Ascending aorta (tissue), 2 donors: ENCODE measurements around the gene RBM5. TPM values are rescaled to one million over a fixed set of nuclear protein-coding genes. Genes with fewer than 3 reads are reported as not detected.

Experiments used
- DNase-seq, 2 donors: peaks; one replicate each; pipeline ENCODE4 v3.0.0-alpha.2; 2019; ENCODE audit warnings: low spot score in 2 of 2
- H3K27ac ChIP-seq, 2 donors: fragments of 200-600 bp; sonication (generic); one replicate each; pipeline ENCODE4 v1.5.1; 2016 to 2017; ENCODE audit warnings: mild to moderate bottlenecking in 1 of 2
- H3K27me3 ChIP-seq: fragments of 200-600 bp; sonication (generic); one replicate; pipeline ENCODE4 v1.5.1; 2017
- H3K36me3 ChIP-seq, 2 donors: fragments of 200-600 bp; sonication (generic); one replicate each; pipeline ENCODE4 v1.5.1; 2016
- H3K4me1 ChIP-seq, 2 donors: fragments of 200-600 bp; sonication (generic); one replicate each; pipeline ENCODE4 v1.5.1; 2016 to 2017; ENCODE audit warnings: mild to moderate bottlenecking in 1 of 2
- H3K4me3 ChIP-seq, 2 donors: fragments of 200-600 bp; sonication (generic); one replicate each; pipeline ENCODE4 v1.5.1; 2016 to 2017; ENCODE audit warnings: mild to moderate bottlenecking in 1 of 2
- H3K9me3 ChIP-seq, 2 donors: fragments of 200-600 bp; sonication (generic); one replicate each; pipeline ENCODE4 v1.5.1; 2016
- intact Hi-C: fragments of 100-400 bp; cut with DNase I; formaldehyde crosslinking; loops from one replicate; pipeline ENCODE4 v1.15.1; 2023
- total RNA-seq: library from RNA; depleted of rRNA; stranded (reverse); fragments of >200 nt; gene quantifications from one replicate; pipeline ENCODE4 v1.1.0, GENCODE V29; 2016
- TF ChIP-seq, protein P1 (sequence below), 3 experiments: fragments of 200-600 bp in 2 of 3; fragments of 450-650 bp in 1 of 3; sonication (generic) in 2 of 3; IDR thresholded peaks; one replicate each; pipeline ENCODE4 v1.5.1; 2016 to 2019; ENCODE audit warnings: antibody characterized with exemption in 3 of 3, mild to moderate bottlenecking in 1 of 3, moderate library complexity in 1 of 3

RBM5 gene
- total RNA-seq, 1 donor from 2014 or later = 105 TPM

GRCh38 chr3:50157827-50158529 is 69.3 kb downstream of the RBM5 start:
- DNase-seq = peak in 1 of 2 donors; percentile 74

GRCh38 chr3:50158530-50159146 is 69.9 kb downstream of the RBM5 start:
- no peaks in the 10 kb centered on the region for H3K9me3 ChIP-seq
- peaks cover 26 to 70% of the 10 kb centered on the region in 2 donors for H3K4me1 ChIP-seq
- H3K27ac ChIP-seq = peak overlapping the region; percentile 88 to 94
- no peaks in the 10 kb centered on the region for H3K36me3 ChIP-seq
- H3K4me3 ChIP-seq = no peak overlapping the region
- DNase-seq = no peak
- no peaks in the 10 kb centered on the region for H3K27me3 ChIP-seq
- TF ChIP-seq, protein P1, sequence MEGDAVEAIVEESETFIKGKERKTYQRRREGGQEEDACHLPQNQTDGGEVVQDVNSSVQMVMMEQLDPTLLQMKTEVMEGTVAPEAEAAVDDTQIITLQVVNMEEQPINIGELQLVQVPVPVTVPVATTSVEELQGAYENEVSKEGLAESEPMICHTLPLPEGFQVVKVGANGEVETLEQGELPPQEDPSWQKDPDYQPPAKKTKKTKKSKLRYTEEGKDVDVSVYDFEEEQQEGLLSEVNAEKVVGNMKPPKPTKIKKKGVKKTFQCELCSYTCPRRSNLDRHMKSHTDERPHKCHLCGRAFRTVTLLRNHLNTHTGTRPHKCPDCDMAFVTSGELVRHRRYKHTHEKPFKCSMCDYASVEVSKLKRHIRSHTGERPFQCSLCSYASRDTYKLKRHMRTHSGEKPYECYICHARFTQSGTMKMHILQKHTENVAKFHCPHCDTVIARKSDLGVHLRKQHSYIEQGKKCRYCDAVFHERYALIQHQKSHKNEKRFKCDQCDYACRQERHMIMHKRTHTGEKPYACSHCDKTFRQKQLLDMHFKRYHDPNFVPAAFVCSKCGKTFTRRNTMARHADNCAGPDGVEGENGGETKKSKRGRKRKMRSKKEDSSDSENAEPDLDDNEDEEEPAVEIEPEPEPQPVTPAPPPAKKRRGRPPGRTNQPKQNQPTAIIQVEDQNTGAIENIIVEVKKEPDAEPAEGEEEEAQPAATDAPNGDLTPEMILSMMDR (IDR thresholded peaks at IDR 0.05) = no peak
- intact Hi-C loops = no loop called here

More at GRCh38 chr3:50157827-50158529, 69.3 kb downstream of the RBM5 start:
- intact Hi-C loops = loop anchor here (2.0 kb wide), 1 partner anchor 13 kb away; no protein-coding TSS in a partner anchor
- peaks cover 20 to 63% of the 10 kb centered on the region in 2 donors for H3K4me1 ChIP-seq
- H3K27me3 ChIP-seq = no peaks in the 10 kb centered on the region
- H3K36me3 ChIP-seq = no peaks in the 10 kb centered on the region
- peak overlapping the region in 1 of 2 donors; percentile 75 for H3K4me3 ChIP-seq
- peak overlapping the region; percentile 88 to 94 for H3K27ac ChIP-seq
- TF ChIP-seq, protein P1 (IDR thresholded peaks at IDR 0.05) = no peak
- H3K9me3 ChIP-seq = no peaks in the 10 kb centered on the region

DNA sequence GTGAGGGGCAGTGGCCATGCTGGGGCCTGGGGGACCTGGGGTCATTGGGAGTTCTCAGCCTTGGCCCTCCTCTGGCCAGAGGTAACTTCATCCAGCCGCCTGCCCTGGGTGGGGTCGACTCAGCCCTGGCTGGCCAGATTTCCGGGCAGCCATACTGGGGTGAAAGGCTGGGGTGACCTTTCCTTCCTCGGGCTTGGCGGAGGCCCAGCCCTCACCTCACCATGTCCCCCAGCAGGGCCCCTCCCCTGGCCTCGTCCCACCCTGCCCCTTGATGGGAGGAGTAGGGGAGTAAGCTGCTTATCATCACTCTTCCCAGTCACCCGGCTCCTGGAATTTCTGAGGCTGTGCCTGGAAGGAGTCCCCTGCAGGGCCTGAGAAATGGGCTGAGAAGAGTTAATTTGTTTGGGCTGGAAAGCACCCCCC is 71.9 kb downstream of the RBM5 start:
- Histone ChIP-seq H3K27me3 (no peaks in the 10 kb centered on the region), H3K4me1 (peaks cover 35 to 85% of the 10 kb centered on the region in 2 donors), H3K9me3 (no peaks in the 10 kb centered on the region), H3K27ac (peak overlapping the region; percentile 88 to 94), H3K36me3 (no peaks in the 10 kb centered on the region), H3K4me3 (no peak overlapping the region)
- DNase-seq = no peak
- TF ChIP-seq, protein P1 (IDR thresholded peaks at IDR 0.05) = no peak
- intact Hi-C loops = loop anchor here (5.0 kb wide), 1 partner anchor 658 kb away; no protein-coding TSS in a partner anchor

DNA sequence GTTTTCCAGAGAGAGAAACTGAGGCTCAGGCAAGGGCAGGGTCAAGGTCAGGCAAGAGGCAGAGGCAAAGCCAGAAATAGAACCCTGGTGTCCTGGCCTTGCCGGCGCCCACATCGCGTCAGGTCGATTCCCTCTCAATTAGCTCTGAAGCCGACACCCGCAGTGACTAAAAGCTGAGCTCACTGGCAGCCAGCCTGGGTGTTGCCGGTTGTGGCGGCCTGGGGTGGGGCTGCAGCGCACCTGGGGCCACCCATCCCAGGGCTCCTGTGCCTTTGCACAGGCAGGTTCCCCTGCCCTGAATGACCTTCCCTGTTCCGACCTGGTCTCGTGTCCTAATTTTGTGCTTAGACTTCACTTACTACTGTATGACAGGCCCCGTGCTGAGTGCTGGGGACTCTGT is 72.6 kb downstream of the RBM5 start:
- no peaks in the 10 kb centered on the region for H3K36me3 ChIP-seq
- no peak for DNase-seq
- intact Hi-C loops = loop anchor here (5.0 kb wide), 1 partner anchor 659 kb away; no protein-coding TSS in a partner anchor
- H3K4me3 ChIP-seq = no peak overlapping the region
- no peaks in the 10 kb centered on the region for H3K27me3 ChIP-seq
- H3K9me3 ChIP-seq = no peaks in the 10 kb centered on the region
- TF ChIP-seq, protein P1 (IDR thresholded peaks at IDR 0.05) = no peak
- peaks cover 41 to 85% of the 10 kb centered on the region in 2 donors for H3K4me1 ChIP-seq
- H3K27ac ChIP-seq = peak overlapping the region; percentile 88 to 94

DNA sequence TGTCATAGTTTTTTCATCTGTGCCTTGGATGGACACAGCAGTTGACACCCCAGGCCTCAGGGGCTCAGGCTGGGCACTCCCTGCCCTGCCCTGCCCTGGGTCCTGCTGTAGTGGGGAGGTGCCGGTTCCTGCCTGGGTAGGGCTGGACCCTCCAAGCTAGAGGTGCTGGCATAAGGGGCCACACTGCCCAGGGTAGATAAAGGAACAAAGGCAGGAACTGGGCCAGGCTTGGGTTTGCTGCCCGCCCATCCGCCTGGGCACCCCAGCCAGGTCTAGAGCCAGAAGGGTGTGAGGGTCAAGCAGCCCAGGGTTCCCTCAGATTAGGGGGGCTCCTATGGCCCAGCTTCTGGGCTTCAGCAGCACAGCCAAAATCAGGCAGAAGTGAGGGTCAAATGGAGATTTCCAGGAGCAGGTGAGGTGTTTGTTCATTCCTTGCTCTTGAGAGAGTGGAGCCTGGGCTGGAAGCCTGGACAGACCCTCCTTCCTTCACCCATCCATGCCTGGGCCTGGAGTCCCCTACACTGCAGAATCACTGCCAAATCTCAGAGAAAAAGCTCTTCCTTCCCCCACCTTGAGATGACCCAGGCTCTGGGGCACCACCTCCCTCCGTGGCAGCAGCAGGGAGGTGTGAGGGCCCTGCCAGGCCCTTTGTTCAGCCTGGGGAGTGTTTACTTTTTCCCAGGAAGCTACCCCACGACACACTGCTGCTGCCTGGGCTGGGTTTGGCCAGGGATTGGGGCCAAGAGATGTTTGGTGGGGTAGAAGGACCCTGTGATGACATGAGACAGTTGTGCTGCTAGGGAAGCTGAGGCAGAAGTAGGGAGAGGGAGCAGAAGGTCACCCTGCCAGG is 73.5 kb downstream of the RBM5 start:
- DNase-seq = no peak
- intact Hi-C loops = loop anchor here (5.0 kb wide), 1 partner anchor 660 kb away; no protein-coding TSS in a partner anchor
- Histone ChIP-seq H3K36me3 (no peaks in the 10 kb centered on the region), H3K4me1 (peaks cover 44 to 89% of the 10 kb centered on the region in 2 donors), H3K4me3 (no peak overlapping the region), H3K27me3 (no peaks in the 10 kb centered on the region), H3K27ac (peak overlapping the region; percentile 88 to 94), H3K9me3 (no peaks in the 10 kb centered on the region)
- TF ChIP-seq, protein P1 (IDR thresholded peaks at IDR 0.05) = no peak
